ENCODE results near the gene DDX20. TPM values are rescaled to one million over a fixed set of nuclear protein-coding genes. Genes with fewer than 3 reads are reported as not detected.
"Not testable (repeated sequence)": the region's sequence is repeated elsewhere in the genome, so short reads cannot be mapped to it uniquely, and the experiment has no call there.

Gene DDX20
- total RNA-seq, 1 experiment from 2014 or later, result 22.4 TPM

- no peak for DNase-seq
- no peaks in the 10 kb centered on the region for H3K36me3 ChIP-seq
- H3K4me3 ChIP-seq, result no peak overlapping the region
- no peaks in the 10 kb centered on the region for H3K9me3 ChIP-seq
- peaks cover 32% of the 10 kb centered on the region for H3K27me3 ChIP-seq
Observed at GRCh38 chr1:111793923-111794322, 38.2 kb downstream of the DDX20 start.

DNA sequence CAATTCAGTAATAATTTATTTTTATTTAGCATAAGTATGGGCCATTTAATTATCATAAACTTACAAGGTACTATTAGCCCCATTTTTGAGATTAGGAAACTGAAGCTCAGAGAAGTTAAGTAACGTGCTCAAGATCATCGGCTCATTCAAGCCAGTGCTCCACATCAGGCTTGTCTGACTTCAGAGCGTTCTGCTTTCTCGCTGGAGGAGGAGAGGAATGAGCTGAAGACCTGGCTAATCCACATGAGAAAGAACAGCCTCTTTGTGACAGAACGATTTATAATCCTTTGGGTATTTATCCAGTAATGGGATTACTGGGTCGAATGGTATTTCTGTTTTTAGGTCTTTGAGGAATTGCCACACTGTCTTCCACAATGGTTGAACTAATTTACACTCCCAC, 39.7 kb downstream of the DDX20 start:
- no peaks in the 10 kb centered on the region for H3K36me3 ChIP-seq
- no peaks in the 10 kb centered on the region for H3K9me3 ChIP-seq
- peaks cover 24% of the 10 kb centered on the region for H3K27me3 ChIP-seq
- no peak overlapping the region for H3K4me3 ChIP-seq
- DNase-seq, result no peak

GRCh38 chr1:111798580-111798979, 42.9 kb downstream of the DDX20 start:
- H3K36me3 ChIP-seq, result no peaks in the 10 kb centered on the region
- no peak overlapping the region for H3K4me3 ChIP-seq

GRCh38 chr1:111799722-111800121, 44.0 kb downstream of the DDX20 start:
- not testable (repeated sequence) for H3K9me3 ChIP-seq, DNase-seq, H3K4me3 ChIP-seq, H3K27me3 ChIP-seq, H3K36me3 ChIP-seq

More at GRCh38 chr1:111798580-111798979, 42.9 kb downstream of the DDX20 start:
- no peak for DNase-seq
- Histone ChIP-seq H3K27me3 (peaks cover 6% of the 10 kb centered on the region; the same call in 1 of the 2 replicates), H3K9me3 (no peaks in the 10 kb centered on the region)

DNA sequence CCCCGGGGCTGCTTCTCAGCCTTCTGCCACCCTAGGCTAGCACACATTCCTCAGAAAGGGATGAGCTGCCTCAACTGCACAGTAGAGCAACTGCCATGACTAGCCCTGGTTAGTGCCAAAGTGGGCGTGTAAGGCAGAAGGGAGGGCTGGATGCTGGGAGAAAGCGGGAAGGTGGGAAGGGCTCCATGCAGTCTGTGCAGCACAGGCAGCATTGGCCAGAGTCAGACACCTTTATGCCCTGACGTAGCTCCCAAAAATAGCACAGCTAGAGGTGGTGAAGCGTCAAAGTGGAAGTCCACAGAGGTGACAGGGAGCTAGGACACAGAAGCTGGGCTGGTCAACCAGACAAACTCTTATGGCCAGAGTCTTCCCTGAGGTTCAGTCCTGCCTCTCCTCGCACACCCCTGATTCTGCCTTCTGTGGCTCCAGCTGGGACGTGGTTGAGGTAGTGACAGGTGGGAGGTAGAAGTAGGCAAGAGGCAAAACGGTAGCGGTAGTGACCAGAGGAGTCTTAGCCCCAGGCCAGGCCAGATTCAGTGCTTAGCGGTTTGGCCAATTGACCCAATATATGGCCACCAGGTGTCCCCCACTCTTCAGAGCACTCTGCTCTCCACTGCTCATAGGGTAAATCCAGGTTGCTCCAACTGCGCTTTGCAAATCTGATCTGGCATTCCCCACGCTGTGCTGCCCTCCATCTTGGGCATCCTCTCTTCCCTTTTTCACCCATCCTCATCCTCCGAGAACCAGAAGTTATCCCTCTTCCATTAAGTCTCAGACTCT, 45.6 kb downstream of the DDX20 start:
- H3K27me3 ChIP-seq, result no peaks in the 10 kb centered on the region
- no peak for DNase-seq
- no peaks in the 10 kb centered on the region for H3K36me3 ChIP-seq
- no peaks in the 10 kb centered on the region for H3K9me3 ChIP-seq
- no peak overlapping the region for H3K4me3 ChIP-seq

- no peak for DNase-seq
- H3K36me3 ChIP-seq, result no peaks in the 10 kb centered on the region
- H3K27me3 ChIP-seq, result no peaks in the 10 kb centered on the region
Observed at GRCh38 chr1:111802110-111802509, 46.4 kb downstream of the DDX20 start.

DNA sequence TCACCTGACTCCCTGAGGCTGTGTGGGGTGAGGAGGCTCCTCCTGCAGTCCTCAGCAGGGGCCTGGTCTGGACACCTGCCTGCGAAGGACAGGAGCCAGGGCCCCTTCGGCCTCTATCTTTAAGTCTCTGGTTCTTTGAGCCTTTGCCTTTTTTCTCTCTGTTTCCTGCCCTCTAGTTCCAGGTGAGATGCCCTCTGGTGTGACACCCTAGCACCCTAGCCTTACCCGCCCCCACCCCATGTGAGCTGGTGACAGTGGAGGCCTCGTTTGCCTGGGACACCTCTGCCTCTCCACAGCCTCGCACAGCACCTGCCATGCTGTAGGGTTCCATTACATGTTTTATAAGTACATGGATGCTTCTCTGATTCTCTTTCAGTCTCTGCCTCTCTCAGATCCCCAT, 47.3 kb downstream of the DDX20 start:
- DNase-seq, result no peak
- H3K27me3 ChIP-seq, result no peaks in the 10 kb centered on the region
- H3K4me3 ChIP-seq, result no peak overlapping the region
- no peaks in the 10 kb centered on the region for H3K36me3 ChIP-seq
- H3K9me3 ChIP-seq, result no peaks in the 10 kb centered on the region

More at GRCh38 chr1:111802110-111802509, 46.4 kb downstream of the DDX20 start:
- Histone ChIP-seq H3K4me3 (no peak overlapping the region), H3K9me3 (no peaks in the 10 kb centered on the region)

DNA sequence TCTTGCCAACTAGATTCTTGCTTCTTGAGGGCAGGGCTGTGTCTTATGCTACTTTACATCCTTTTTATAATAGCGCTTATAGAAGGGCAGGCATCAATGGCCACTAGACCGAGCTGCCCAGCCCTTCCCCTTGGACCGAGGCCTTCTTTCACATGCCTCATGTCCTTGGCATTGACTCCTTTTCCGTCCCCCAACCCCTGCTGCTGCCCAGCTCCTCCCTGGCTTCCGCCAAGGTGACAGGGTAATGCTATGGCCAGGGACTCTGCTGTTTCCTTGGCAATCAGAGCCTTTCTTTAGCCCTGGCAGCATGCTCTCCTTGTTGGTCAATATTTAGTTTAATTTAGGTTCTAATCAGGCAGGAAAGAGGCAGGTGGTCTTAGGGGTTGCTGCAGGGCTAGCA, 48.2 kb downstream of the DDX20 start:
- no peak for DNase-seq
- Histone ChIP-seq H3K9me3 (no peaks in the 10 kb centered on the region), H3K36me3 (no peaks in the 10 kb centered on the region), H3K27me3 (no peaks in the 10 kb centered on the region), H3K4me3 (no peak overlapping the region)

DNA sequence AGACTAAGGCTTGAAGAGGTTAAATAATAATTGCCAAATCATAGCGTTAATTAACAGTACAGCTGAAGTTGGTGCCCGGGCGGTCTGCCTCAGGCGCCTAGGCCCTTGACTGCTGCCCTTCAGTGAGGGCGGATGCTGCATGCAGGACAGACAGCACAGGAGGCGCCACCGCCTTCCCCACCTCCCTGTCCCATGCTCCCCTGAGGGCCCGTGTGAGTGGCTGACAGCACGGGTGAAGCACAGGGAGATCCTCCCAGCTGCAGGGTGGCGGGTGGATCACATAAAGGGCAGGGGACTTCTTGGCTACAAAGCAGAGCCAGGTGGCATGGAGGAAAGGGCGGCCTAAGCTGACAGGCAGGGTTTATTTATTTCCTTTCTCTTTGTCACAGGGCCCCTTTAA, 49.1 kb downstream of the DDX20 start:
- Histone ChIP-seq H3K4me3 (no peak overlapping the region), H3K36me3 (no peaks in the 10 kb centered on the region), H3K27me3 (no peaks in the 10 kb centered on the region), H3K9me3 (no peaks in the 10 kb centered on the region)
- no peak for DNase-seq

GRCh38 chr1:111805251-111805650, 49.5 kb downstream of the DDX20 start:
- no peaks in the 10 kb centered on the region for H3K27me3 ChIP-seq
- H3K4me3 ChIP-seq, result no peak overlapping the region
- no peaks in the 10 kb centered on the region for H3K36me3 ChIP-seq
- H3K9me3 ChIP-seq, result no peaks in the 10 kb centered on the region
- DNase-seq, result no peak

GRCh38 chr1:111811891-111812290, 56.2 kb downstream of the DDX20 start:
- no peaks in the 10 kb centered on the region for H3K36me3 ChIP-seq
- no peaks in the 10 kb centered on the region for H3K9me3 ChIP-seq
- DNase-seq, result no peak
- no peaks in the 10 kb centered on the region for H3K27me3 ChIP-seq
- H3K4me3 ChIP-seq, result no peak overlapping the region

DNA sequence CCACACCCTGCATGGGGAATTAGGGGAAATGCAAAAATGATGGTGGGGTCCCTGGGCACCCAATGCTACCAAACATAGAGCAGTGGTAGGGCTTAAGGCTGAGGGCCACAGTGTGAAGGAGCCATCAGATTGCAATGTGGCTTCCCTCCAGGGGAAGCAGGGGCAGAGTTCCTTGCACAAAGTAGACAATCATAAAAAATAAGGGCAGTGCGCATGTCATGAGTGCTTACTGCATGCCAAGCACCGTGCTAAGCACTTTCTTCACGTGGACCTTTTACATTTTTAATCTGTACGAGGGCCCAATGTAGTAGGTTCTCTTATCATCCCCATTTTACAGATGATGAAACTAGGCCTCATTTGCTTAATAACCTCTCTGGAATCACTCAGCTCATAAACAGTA, 56.6 kb downstream of the DDX20 start:
- Histone ChIP-seq H3K9me3 (no peaks in the 10 kb centered on the region), H3K4me3 (no peak overlapping the region), H3K36me3 (no peaks in the 10 kb centered on the region)

DNA sequence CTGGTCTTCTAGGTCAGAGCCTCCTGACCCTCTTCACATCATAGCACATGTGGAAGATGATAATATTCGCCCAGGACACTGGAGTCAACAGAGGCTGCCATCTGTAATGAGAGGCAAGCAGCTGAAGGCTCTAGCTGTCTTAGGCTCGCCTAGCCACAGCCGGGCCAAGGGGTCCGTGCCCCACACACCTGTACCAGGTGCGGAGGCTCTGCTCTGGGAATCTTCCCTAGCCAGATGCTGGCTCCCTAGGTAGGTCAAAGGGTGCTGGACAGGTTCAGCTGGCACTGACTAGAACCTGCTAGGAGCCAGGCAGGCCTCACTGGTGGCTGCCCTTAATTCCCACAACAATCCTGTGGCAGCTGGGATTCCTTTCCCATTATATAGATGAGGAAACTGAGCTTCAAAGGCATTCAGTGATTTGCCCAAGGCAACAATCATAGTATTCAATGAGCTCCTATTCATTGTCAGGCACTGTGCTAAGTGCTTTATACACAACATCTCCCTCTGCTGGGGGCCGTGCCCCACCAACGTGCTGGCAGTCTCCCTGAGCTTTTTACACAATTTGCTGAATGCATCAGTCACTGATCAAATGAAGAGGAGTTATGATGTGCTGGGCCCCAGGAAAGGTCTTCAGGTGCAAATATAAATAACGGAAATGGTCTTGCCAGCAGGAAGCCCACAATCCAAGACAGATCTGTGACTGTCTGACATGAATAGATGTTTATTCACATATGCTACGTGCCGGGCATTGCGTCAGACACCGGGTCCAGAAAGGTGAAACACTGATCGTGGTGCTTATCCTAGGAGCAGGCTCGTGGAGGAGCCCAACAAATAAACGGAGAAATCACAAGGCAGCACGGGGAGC, 58.0 kb downstream of the DDX20 start:
- H3K9me3 ChIP-seq, result no peaks in the 10 kb centered on the region
- H3K27me3 ChIP-seq, result no peaks in the 10 kb centered on the region
- DNase-seq, result no peak
- no peaks in the 10 kb centered on the region for H3K36me3 ChIP-seq
- H3K4me3 ChIP-seq, result no peak overlapping the region

More for the DNA sequence above, 56.6 kb downstream of the DDX20 start:
- no peak for DNase-seq
- H3K27me3 ChIP-seq, result no peaks in the 10 kb centered on the region

DNA sequence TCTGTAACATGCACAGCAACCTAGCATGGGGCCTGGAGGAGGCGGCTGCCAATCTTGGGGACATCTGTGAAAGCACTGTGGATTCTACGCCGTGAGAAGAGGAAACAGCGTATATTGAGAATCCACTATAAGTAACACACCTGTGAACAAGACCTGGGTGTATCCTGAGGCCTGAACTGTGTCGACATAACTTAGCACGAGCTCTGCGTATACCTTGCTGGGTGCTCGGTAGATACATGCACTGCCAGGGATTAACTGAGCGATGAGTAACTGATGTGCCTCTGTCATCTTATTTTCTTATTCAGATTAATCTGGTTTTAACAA, 58.6 kb downstream of the DDX20 start:
- DNase-seq, result no peak
- Histone ChIP-seq H3K27me3 (no peaks in the 10 kb centered on the region), H3K36me3 (no peaks in the 10 kb centered on the region), H3K4me3 (no peak overlapping the region), H3K9me3 (no peaks in the 10 kb centered on the region)

DNA sequence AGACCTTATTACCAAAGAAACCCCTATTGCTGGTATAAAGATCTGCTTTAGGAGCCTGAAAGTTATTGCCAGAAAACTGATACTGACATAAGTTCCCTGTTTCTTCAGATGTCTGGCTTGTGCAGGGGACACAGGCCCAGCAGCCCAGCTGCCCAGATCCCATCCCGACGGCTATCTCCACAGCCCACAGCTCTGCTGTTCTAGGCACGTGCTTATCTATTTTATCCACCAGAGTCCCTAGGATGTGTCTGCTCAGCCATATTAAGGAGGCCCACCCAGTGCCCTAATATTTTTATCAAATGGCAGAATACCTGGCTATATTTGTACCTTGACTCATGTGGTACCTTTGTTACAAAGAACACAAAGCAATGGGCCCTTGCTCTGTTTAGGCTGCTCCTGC, 58.9 kb downstream of the DDX20 start:
- Histone ChIP-seq H3K4me3 (no peak overlapping the region), H3K9me3 (no peaks in the 10 kb centered on the region), H3K36me3 (no peaks in the 10 kb centered on the region), H3K27me3 (no peaks in the 10 kb centered on the region)
- DNase-seq, result no peak
